ENCODE measurements around the gene FAM89B. TPM values are rescaled to one million over a fixed set of nuclear protein-coding genes. Genes with fewer than 3 reads are reported as not detected.

Gene FAM89B
- total and polyA plus RNA-seq, 2 of the 8 experiments (the other 6 are each of a cell fraction or from before 2014, with no cell fraction given): 15.8 to 32.4 TPM

DNA sequence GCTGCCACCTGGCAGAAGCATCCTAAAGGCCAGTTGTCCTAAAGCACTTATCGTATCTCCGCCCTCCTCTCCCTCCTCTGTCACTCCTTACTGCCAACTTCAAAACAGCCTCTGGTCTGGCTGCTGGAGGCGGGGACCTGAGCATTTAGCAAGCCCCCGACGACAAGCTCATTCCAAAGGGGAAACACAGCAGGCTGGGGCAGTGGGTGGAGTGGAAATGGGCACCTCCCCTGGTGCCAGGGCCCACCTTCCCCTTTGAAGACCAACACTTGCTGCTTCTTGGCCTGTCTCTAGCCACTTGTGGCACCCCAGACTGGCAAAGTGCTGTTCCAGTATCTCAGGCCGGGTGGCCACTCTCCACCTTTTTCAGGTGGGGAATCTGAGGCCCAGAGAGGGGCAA, 38.1 kb downstream of the FAM89B start (continued):
- no peak for TF ChIP-seq RAD21 (IDR thresholded peaks at IDR 0.05 in 1 of 2, conservative IDR thresholded peaks at IDR 0.05 in 1 of 2; ENCODE audit: low read depth in 2 of 2, low read length in 2 of 2)
- TF ChIP-seq POLR2AphosphoS5 (IDR thresholded peaks at IDR 0.05; ENCODE audit: low read depth, low read length): no peak
- TF ChIP-seq CEBPB (IDR thresholded peaks at IDR 0.05; ENCODE audit: low read depth, low read length): no peak
- no peak for TF ChIP-seq USF2 (IDR thresholded peaks at IDR 0.05; ENCODE audit: low read length)
- TF ChIP-seq NRF1 (IDR thresholded peaks at IDR 0.05; ENCODE audit: low read depth, low read length): no peak

Data from H1 (cell line).